Activated T-helper 17 cell treated with anti-CD3 and anti-CD28 coated beads, Interleukin-2, amount 50 U/mL, for 72 hours (primary cell): ENCODE results near the gene HSPB2. TPM values are rescaled to one million over a fixed set of nuclear protein-coding genes. Genes with fewer than 3 reads are reported as not detected.
"Not testable (repeated sequence)": the region's sequence is repeated elsewhere in the genome, so short reads cannot be mapped to it uniquely, and the experiment has no call there.

ENCODE experiments used
- ATAC-seq: fragments of 150-1000 bp; cut with Tn5 transposase; replicated peaks from 2 replicates; pipeline ENCODE4 v1.10.0; 2021; ENCODE audit warnings: mild to moderate bottlenecking, moderate library complexity
- H3K27ac Mint-ChIP-seq: one replicate; pipeline ENCODE4 v1.8.0; 2022; ENCODE audit warnings: mixed read lengths
- H3K27me3 Mint-ChIP-seq: one replicate; pipeline ENCODE4 v1.8.0; 2022; ENCODE audit warnings: mixed read lengths
- H3K36me3 Mint-ChIP-seq: one replicate; pipeline ENCODE4 v1.8.0; 2022; ENCODE audit warnings: low read depth, mild to moderate bottlenecking, mixed read lengths
- H3K4me1 Mint-ChIP-seq: one replicate; pipeline ENCODE4 v1.8.0; 2022; ENCODE audit warnings: mixed read lengths
- H3K4me3 Mint-ChIP-seq: one replicate; pipeline ENCODE4 v1.8.0; 2022; ENCODE audit warnings: mild to moderate bottlenecking, mixed read lengths
- H3K9me3 Mint-ChIP-seq: one replicate; pipeline ENCODE4 v1.8.0; 2022; ENCODE audit warnings: mixed read lengths
- total RNA-seq, 2 donors: library from RNA; stranded (reverse); gene quantifications; one replicate each; pipeline ENCODE4 v1.2.3, GENCODE V29; 2022

The HSPB2 gene
- total RNA-seq, 2 donors from 2014 or later, result 0.32 TPM; not detected in 1

- Mint-ChIP-seq H3K36me3 (no peaks in the 10 kb centered on the region), H3K9me3 (no peaks in the 10 kb centered on the region), H3K27ac (peak overlapping the region; percentile 34), H3K27me3 (peaks cover 3% of the 10 kb centered on the region), H3K4me3 (no peak overlapping the region), H3K4me1 (no peaks in the 10 kb centered on the region)
- ATAC-seq, result no peak
Observed at GRCh38 chr11:111922803-111923202, 10.3 kb downstream of the HSPB2 start.

- Mint-ChIP-seq H3K4me3 (no peak overlapping the region), H3K27ac (peak overlapping the region; percentile 34), H3K36me3 (no peaks in the 10 kb centered on the region), H3K9me3 (no peaks in the 10 kb centered on the region), H3K27me3 (peaks cover 3% of the 10 kb centered on the region), H3K4me1 (no peaks in the 10 kb centered on the region)
- no peak for ATAC-seq
Observed at GRCh38 chr11:111923351-111923788, 10.8 kb downstream of the HSPB2 start.

DNA sequence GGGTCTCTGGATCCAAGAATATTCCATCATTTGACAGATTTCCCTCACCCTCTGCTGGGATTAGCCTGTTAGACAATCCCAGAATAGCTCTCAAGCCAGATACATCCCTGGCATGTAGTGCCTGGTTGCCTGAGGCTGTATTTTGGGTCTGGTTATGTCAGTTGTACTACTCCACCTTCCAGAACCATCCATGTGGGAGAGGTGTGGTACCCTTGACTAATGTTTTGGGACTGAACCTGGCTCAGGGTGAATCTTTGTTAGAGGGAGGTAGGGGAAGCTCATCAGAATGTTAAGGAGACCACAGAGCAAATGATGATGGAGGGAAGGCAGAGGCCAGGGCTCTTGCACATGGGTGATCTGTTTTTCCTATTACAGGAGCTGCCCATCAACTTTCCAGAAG lies 11.4 kb downstream of the HSPB2 start:
- Mint-ChIP-seq H3K4me1 (no peaks in the 10 kb centered on the region), H3K4me3 (no peak overlapping the region), H3K9me3 (no peaks in the 10 kb centered on the region), H3K27me3 (peaks cover 3% of the 10 kb centered on the region), H3K36me3 (no peaks in the 10 kb centered on the region), H3K27ac (peak overlapping the region; percentile 34)
- ATAC-seq, result no peak

- H3K9me3 Mint-ChIP-seq, result no peaks in the 10 kb centered on the region
- ATAC-seq, result no peak
- peak overlapping the region; percentile 76 for H3K4me3 Mint-ChIP-seq
- H3K4me1 Mint-ChIP-seq, result no peaks in the 10 kb centered on the region
- H3K36me3 Mint-ChIP-seq, result no peaks in the 10 kb centered on the region
- peak overlapping the region; percentile 56 for H3K27ac Mint-ChIP-seq
- H3K27me3 Mint-ChIP-seq, result no peaks in the 10 kb centered on the region
Observed at GRCh38 chr11:111925953-111926352, 13.4 kb downstream of the HSPB2 start.

DNA sequence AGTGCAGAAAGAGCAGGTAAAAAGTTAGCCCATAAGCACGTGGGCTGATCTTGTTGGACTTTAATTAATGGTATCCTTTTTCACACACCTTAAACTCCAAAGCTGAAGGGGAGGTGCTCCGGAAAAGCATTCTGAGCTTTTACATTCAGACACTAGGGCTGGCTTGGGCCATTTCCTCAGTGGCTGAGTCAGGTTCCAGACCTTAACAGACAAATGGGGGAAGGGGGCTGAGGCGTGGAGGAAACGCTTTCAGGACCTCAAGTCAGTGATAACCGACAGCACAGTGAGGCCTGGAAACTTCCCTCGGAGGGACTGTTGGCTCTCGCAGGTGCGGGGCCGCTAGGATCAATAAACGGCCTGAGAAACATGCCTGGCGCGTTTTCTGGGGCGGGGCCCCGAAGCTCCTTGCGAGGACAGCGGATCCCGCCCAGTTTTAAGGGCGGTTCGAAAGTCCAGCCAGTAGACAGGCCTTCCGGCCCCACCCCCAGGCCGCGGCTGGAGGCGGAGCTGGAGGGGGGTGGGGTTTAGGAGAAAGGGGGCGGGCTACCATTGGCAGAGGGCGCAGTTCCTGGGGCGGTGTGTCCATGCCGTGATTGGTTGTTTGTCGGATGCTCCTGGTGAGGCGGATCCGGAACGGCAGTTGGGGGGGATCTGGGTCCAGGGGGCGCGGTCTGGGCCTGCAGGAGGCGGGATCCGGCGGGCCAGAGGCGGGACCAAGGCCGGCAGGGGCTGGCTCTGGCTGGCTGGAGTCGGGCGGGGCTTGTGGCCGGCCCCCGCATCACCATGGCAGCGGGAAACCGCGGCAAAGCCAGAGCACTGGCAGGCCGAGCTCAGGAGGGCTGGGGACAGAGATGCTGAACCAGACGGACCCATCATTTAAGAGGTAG lies 14.2 kb downstream of the HSPB2 start:
- Mint-ChIP-seq H3K27ac (peak overlapping the region; percentile 64), H3K4me3 (peak overlapping the region; percentile 76), H3K27me3 (no peaks in the 10 kb centered on the region), H3K4me1 (no peaks in the 10 kb centered on the region), H3K9me3 (no peaks in the 10 kb centered on the region), H3K36me3 (no peaks in the 10 kb centered on the region)
- peak; percentile 92 for ATAC-seq

- no peak overlapping the region for H3K27ac Mint-ChIP-seq
- H3K9me3 Mint-ChIP-seq, result no peaks in the 10 kb centered on the region
- H3K36me3 Mint-ChIP-seq, result no peaks in the 10 kb centered on the region
- H3K27me3 Mint-ChIP-seq, result no peaks in the 10 kb centered on the region
- ATAC-seq, result no peak
- H3K4me1 Mint-ChIP-seq, result peaks cover 6% of the 10 kb centered on the region
- no peak overlapping the region for H3K4me3 Mint-ChIP-seq
Observed at GRCh38 chr11:111930472-111930871, 17.9 kb downstream of the HSPB2 start.

DNA sequence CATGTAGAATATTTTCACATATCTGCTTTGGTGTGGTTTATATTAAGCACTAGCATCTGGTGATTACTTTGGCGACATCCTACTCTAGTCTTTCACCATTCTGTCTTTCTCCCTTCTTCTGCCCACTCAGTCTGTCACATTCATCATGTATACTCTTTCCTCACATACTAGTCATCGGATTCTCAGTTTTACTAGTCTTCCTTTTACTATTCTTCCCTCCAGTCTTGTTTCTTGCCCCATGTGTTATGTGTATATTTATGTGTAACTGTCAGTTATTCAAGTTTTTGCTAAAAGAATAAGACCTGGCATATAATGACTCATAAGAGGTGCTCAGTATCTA lies 20.0 kb downstream of the HSPB2 start:
- peaks cover 4% of the 10 kb centered on the region for H3K36me3 Mint-ChIP-seq
- H3K9me3 Mint-ChIP-seq, result no peaks in the 10 kb centered on the region
- H3K4me1 Mint-ChIP-seq, result peaks cover 17% of the 10 kb centered on the region
- ATAC-seq, result peak; percentile 84
- H3K27me3 Mint-ChIP-seq, result no peaks in the 10 kb centered on the region
- peak overlapping the region; percentile 33 for H3K4me3 Mint-ChIP-seq
- H3K27ac Mint-ChIP-seq, result peak overlapping the region; percentile 40

DNA sequence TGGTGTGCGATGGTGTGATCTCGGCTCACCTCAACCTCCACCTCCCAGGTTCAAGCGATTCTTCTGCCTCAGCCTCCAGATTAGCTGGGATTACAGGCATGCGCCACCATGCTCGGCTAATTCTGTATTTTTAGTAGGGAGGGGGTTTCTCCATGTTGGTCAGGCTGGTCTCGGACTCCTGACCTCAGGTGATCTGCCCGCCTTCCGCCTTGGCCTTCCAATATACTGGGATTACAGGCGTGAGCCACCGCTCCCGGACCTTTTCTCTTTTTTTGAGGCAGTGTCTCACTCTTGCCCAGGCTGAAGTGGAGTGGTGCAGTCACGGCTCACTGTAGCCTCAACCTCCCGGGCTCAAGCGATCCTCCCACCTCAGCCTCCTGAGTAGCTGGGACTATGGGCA lies 20.6 kb downstream of the HSPB2 start:
- H3K27me3 Mint-ChIP-seq, H3K9me3 Mint-ChIP-seq, H3K27ac Mint-ChIP-seq, H3K36me3 Mint-ChIP-seq, ATAC-seq: not testable (repeated sequence)
- peak overlapping the region; percentile 33 for H3K4me3 Mint-ChIP-seq
- H3K4me1 Mint-ChIP-seq, result peaks cover 20% of the 10 kb centered on the region

- Mint-ChIP-seq H3K9me3 (no peaks in the 10 kb centered on the region), H3K27me3 (no peaks in the 10 kb centered on the region), H3K27ac (no peak overlapping the region), H3K36me3 (peaks cover 12% of the 10 kb centered on the region), H3K4me3 (no peak overlapping the region), H3K4me1 (peaks cover 27% of the 10 kb centered on the region)
- ATAC-seq, result no peak
Observed at GRCh38 chr11:111933872-111934271, 21.3 kb downstream of the HSPB2 start.

DNA sequence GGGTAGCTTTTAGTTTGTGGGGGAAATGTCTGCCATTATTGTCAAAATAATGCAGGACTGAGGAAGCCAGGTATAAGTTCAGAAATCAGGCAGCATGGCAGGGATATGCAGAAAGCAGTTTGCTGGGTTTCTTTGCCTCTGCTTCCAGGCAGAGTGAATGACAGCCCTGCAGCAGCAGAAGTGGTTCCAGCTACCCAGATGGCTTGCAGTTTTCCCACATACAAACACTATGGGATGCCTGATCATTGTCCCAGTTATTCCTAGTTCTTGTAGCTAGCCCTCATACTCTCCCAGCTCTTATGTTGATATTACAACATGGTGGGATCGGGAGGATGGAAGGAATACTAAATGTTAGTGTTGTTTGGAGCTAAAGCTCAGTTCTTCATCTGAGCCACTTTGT lies 21.8 kb downstream of the HSPB2 start:
- Mint-ChIP-seq H3K4me3 (no peak overlapping the region), H3K4me1 (peaks cover 31% of the 10 kb centered on the region), H3K9me3 (no peaks in the 10 kb centered on the region), H3K36me3 (peaks cover 14% of the 10 kb centered on the region), H3K27ac (no peak overlapping the region), H3K27me3 (no peaks in the 10 kb centered on the region)
- ATAC-seq, result no peak

DNA sequence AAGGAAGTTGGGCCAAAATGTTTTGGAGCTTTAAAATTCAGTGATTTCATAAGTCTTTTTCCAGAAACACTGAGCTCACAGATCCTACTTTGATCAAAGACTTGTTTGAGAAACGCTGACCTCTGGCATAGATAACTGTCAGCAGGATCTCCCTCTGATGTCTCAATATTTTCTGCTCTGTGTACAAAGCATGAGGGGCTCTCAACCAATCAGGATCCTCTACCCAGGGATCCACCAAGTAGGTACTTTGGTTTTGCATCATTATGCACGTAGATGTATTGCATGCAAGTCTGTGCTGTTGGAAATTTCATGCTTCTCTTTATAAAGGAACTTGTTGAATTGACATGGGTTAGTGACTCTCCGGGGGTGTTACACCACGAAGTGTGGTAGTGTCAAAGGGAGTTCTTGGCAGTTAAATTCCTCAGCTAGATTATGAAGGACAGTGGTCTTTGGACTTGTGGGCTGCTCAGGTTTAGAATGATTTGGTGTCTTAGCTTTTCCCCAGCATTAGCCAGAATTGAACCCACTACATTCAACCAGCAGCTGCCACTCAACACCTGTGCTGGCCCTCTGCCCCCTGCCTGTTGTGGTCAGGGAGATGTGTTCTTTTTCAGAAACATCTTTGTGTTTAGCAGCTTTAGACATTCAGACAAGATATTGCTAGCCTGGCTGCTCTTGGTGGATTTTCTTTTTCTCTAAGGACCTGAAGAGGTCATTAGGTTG lies 22.9 kb downstream of the HSPB2 start:
- peak overlapping the region; percentile 94 for H3K4me3 Mint-ChIP-seq
- peaks cover 34% of the 10 kb centered on the region for H3K4me1 Mint-ChIP-seq
- no peaks in the 10 kb centered on the region for H3K27me3 Mint-ChIP-seq
- peak overlapping the region; percentile 99 for H3K27ac Mint-ChIP-seq
- no peaks in the 10 kb centered on the region for H3K9me3 Mint-ChIP-seq
- H3K36me3 Mint-ChIP-seq, result peaks cover 14% of the 10 kb centered on the region
- no peak for ATAC-seq

DNA sequence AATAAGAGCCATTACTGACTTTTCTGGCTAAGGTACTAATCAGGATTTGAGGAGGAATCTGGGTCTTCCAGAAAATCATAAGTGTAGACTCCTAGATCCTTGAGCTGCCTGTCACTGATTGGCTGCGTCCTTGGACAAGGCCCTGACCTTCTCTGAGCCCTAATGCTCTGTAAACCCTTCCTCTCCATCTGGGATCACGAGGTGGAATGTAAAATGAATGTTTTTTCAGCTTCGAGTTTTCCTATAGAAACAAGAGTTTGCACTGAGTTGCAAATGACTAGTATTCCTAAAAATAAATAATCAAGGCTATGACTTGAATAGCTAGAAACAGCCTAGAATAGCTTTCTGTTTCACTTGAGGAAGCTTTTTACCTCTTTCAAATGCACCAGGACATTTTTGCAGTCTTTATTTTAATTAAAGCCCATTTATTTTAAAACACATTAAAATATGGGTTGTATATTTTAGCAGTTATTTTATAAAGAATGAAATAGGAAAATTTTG lies 23.6 kb downstream of the HSPB2 start:
- no peaks in the 10 kb centered on the region for H3K27me3 Mint-ChIP-seq
- H3K27ac Mint-ChIP-seq, result peak overlapping the region; percentile 99
- H3K4me1 Mint-ChIP-seq, result peaks cover 34% of the 10 kb centered on the region
- H3K9me3 Mint-ChIP-seq, result no peaks in the 10 kb centered on the region
- peak overlapping the region; percentile 94 for H3K4me3 Mint-ChIP-seq
- peaks cover 14% of the 10 kb centered on the region for H3K36me3 Mint-ChIP-seq
- no peak for ATAC-seq

DNA sequence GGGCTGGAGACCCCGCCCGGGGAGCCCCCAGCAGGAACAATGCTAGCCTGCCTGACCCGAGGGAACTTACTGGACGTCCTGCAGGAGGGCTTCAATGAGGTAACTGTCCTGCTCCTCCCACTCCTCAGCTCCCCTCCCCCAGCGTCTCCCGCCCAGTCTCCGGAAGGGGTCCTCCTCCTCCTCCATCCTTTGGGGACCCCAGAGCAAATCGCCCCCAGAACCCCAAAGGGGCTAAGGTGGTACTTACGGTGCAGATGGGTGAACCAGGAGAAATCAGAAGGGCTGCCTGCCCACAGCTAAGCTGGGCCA lies 24.9 kb downstream of the HSPB2 start:
- no peak for ATAC-seq
- Mint-ChIP-seq H3K36me3 (peaks cover 14% of the 10 kb centered on the region), H3K27ac (peak overlapping the region; percentile 99), H3K4me3 (peak overlapping the region; percentile 94), H3K4me1 (peaks cover 34% of the 10 kb centered on the region), H3K9me3 (no peaks in the 10 kb centered on the region), H3K27me3 (no peaks in the 10 kb centered on the region)

GRCh38 chr11:111937844-111938243 lies 25.3 kb downstream of the HSPB2 start:
- Mint-ChIP-seq H3K36me3 (peaks cover 14% of the 10 kb centered on the region), H3K4me1 (peaks cover 34% of the 10 kb centered on the region), H3K27me3 (no peaks in the 10 kb centered on the region), H3K4me3 (peak overlapping the region; percentile 94), H3K9me3 (no peaks in the 10 kb centered on the region), H3K27ac (peak overlapping the region; percentile 99)
- no peak for ATAC-seq

GRCh38 chr11:111938687-111939160 lies 26.2 kb downstream of the HSPB2 start:
- Mint-ChIP-seq H3K27me3 (no peaks in the 10 kb centered on the region), H3K27ac (peak overlapping the region; percentile 99), H3K4me1 (peaks cover 34% of the 10 kb centered on the region), H3K9me3 (no peaks in the 10 kb centered on the region), H3K4me3 (peak overlapping the region; percentile 94), H3K36me3 (peaks cover 14% of the 10 kb centered on the region)
- ATAC-seq, result peak; percentile 88
